HepG2 (cell line): Measurements from ENCODE around the gene HYAL2. TPM values are rescaled to one million over a fixed set of nuclear protein-coding genes. Genes with fewer than 3 reads are reported as not detected.

Experiments
- ATAC-seq: fragments of 200-7000 bp; cut with Tn5 transposase; 3 replicates; pipeline ENCODE4 v1.9.1; 2020; ENCODE audit warnings: mild to moderate bottlenecking, moderate library complexity
- BruUV-seq: library from RNA; stranded (reverse); fragments of 400-500 nt; replicated peaks from 2 replicates; lab custom pipeline; 2021; lab: Mats Ljungman, UMichigan
- CTCF ChIA-PET: fragments of 300-600 bp; formaldehyde crosslinking; extraction: SDS; loops from one replicate; lab custom pipeline; 2021; ENCODE audit warnings: low total read pairs, inconsistent platforms, low intra/inter-chr PET ratio; lab: Yijun Ruan, JAX
- POLR2A ChIA-PET: fragments of 350-600 bp; sonication (Branson Sonifier 250); formaldehyde crosslinking; loops from one replicate; lab custom pipeline; 2020; ENCODE audit warnings: antibody characterized with exemption, inconsistent platforms; lab: Yijun Ruan, JAX
- DNase-seq: peaks from one replicate; pipeline ENCODE4 v3.0.0-alpha.2; 2015; ENCODE audit warnings: low spot score
- FAIRE-seq: peaks from 3 replicates; lab custom pipeline; 2011; peaks lifted over from hg19 to GRCh38; lab: Jason Lieb, UNC
- H2AFZ ChIP-seq: one replicate; pipeline ENCODE4 v1.6.1; 2011; ENCODE audit warnings: low read length, inconsistent platforms
- H3K27ac ChIP-seq: fragments of 300-600 bp; 3 replicates; pipeline ENCODE4 v1.8.0; 2011; ENCODE audit warnings: mixed run types, mild to moderate bottlenecking, mixed read lengths, low read length, inconsistent platforms; ENCODE audit not compliant: insufficient read depth; ENCODE audit errors: extremely low read length
- H3K27me3 ChIP-seq, 2 experiments: fragments of 200-600 bp in 1 of 2; 2 replicates in 1 of 2; 3 replicates in 1 of 2; pipeline versions ENCODE4 v1.6.0 to v1.8.0; 2011; ENCODE audit warnings: low read length in 2 of 2, mild to moderate bottlenecking in 2 of 2, moderate library complexity in 2 of 2, inconsistent platforms in 1 of 2; ENCODE audit not compliant: insufficient read depth in 2 of 2, control insufficient read depth in 1 of 2
- H3K36me3 ChIP-seq, 2 experiments: fragments of 200-600 bp in 1 of 2; replicated peaks in 1 of 2; 2 replicates in 1 of 2; 3 replicates in 1 of 2; pipeline versions ENCODE4 v1.5.1 to v1.8.0; 2011; ENCODE audit warnings: low read length in 2 of 2, inconsistent platforms in 1 of 2; ENCODE audit not compliant: insufficient read depth in 2 of 2, control insufficient read depth in 1 of 2
- H3K4me1 ChIP-seq: 2 replicates; pipeline ENCODE4 v1.5.1; 2012; ENCODE audit warnings: low read length, inconsistent platforms; ENCODE audit not compliant: insufficient read depth
- H3K4me2 ChIP-seq: 2 replicates; pipeline ENCODE4 v1.6.0; 2011; ENCODE audit warnings: low read depth, low read length, inconsistent platforms
- H3K4me3 ChIP-seq, 3 experiments: fragments of 200-600 bp in 1 of 3; sonication (generic), shearing (Covaris generic) in 1 of 3; replicated peaks in 1 of 3; 2 replicates each; pipeline ENCODE4 v1.5.1; 2011 to 2016; ENCODE audit warnings: low read length in 3 of 3, inconsistent platforms in 2 of 3, low read depth in 2 of 3, mild to moderate bottlenecking in 2 of 3, control low read depth in 1 of 3, mixed read lengths in 1 of 3; ENCODE audit not compliant: insufficient read depth in 1 of 3
- H3K79me2 ChIP-seq: one replicate; pipeline ENCODE4 v1.6.1; 2011; ENCODE audit warnings: low read length, inconsistent platforms; ENCODE audit not compliant: insufficient read depth
- H3K9ac ChIP-seq: 2 replicates; pipeline ENCODE4 v1.6.0; 2011; ENCODE audit warnings: mild to moderate bottlenecking, low read depth, low read length, inconsistent platforms; ENCODE audit not compliant: insufficient read depth
- H3K9me3 ChIP-seq: 2 replicates; pipeline ENCODE4 v1.5.1; 2012; ENCODE audit warnings: mild to moderate bottlenecking, low read length
- H4K20me1 ChIP-seq: 2 replicates; pipeline ENCODE4 v1.6.0; 2011; ENCODE audit warnings: inconsistent platforms, mild to moderate bottlenecking, low read length, moderate library complexity; ENCODE audit not compliant: insufficient read depth
- CBX5 ChIP-seq: sonication (generic); formaldehyde crosslinking; IDR thresholded peaks from 2 replicates; pipeline ENCODE4 v1.4.0; 2020; ENCODE audit warnings: missing genetic modification reagents, borderline replicate concordance
- ETV5 ChIP-seq: IDR thresholded peaks from 2 replicates; pipeline ENCODE4 v1.6.1; 2018; ENCODE audit warnings: missing biosample characterization, missing genetic modification reagents, inconsistent platforms, borderline replicate concordance
- HNF4G ChIP-seq, 2 experiments: sonication (generic) in 1 of 2; formaldehyde crosslinking in 1 of 2; IDR thresholded peaks; 2 replicates each; pipeline versions ENCODE4 v1.4.0 to v1.6.1; 2011 to 2020; ENCODE audit warnings: borderline replicate concordance in 2 of 2, low read depth in 2 of 2, mild to moderate bottlenecking in 2 of 2, low read length in 1 of 2, missing genetic modification reagents in 1 of 2, moderate library complexity in 1 of 2
- NFIB ChIP-seq: sonication (generic); formaldehyde crosslinking; IDR thresholded peaks from 2 replicates; pipeline ENCODE4 v1.9.0; 2021; ENCODE audit warnings: missing genetic modification reagents, mild to moderate bottlenecking, borderline replicate concordance
- RXRB ChIP-seq: IDR thresholded peaks from 2 replicates; pipeline ENCODE4 v1.6.1; 2016; ENCODE audit warnings: borderline replicate concordance, missing genetic modification reagents, missing compliant biosample characterization
- SIX4 ChIP-seq: sonication (generic); formaldehyde crosslinking; IDR thresholded peaks from 2 replicates; pipeline ENCODE4 v1.4.0; 2020; ENCODE audit warnings: missing genetic modification reagents
- SP1 ChIP-seq, 2 experiments: fragments of 450-650 bp in 1 of 2; sonication (generic) in 1 of 2; formaldehyde crosslinking in 1 of 2; IDR thresholded peaks; 2 replicates each; pipeline versions ENCODE4 v1.4.0 to v1.6.1; 2016 to 2020; ENCODE audit warnings: missing genetic modification reagents in 1 of 2
- WGBS: methylation state at CpG from one replicate; pipeline ENCODE4 v1.1.6; 2017; ENCODE audit warnings: low lambda C conversion rate; 5-methylcytosine and 5-hydroxymethylcytosine counted together
- in situ Hi-C: cut with HindIII; loops from 2 replicates; pipeline ENCODE4 v1.10.0; 2017; ENCODE audit warnings: low pct_unique_long_range_greater_than_20kb; ENCODE audit not compliant: extremely low pct_ligation_motif_present
- intact Hi-C: fragments of 100-400 bp; cut with micrococcal nuclease; formaldehyde crosslinking; loops from one replicate; pipeline ENCODE4 v1.10.0; 2022; ENCODE audit not compliant: unreplicated experiment
- polyA plus RNA-seq, 8 experiments: library from polyadenylated mRNA; depleted of rRNA in 3 of 8; stranded (reverse) in 7 of 8; unstranded in 1 of 8; fragments of >200 nt; fragmentation: Illumina TruSeq in 4 of 8; extraction: Trizol in 4 of 8; gene quantifications; 2 replicates each; pipeline versions ENCODE4 v1.2.1 to v1.2.3, GENCODE V29; 2011 to 2016; ENCODE audit warnings: low read depth in 4 of 8, missing spikeins in 1 of 8, mixed read lengths in 1 of 8; ENCODE audit not compliant: insufficient read depth in 1 of 8
- total RNA-seq, 5 experiments: library from RNA; depleted of rRNA; stranded (reverse); fragments of >200 nt; fragmentation: Illumina TruSeq; extraction: Trizol; gene quantifications; 2 replicates each; pipeline ENCODE4 v1.2.3, GENCODE V29; 2016; ENCODE audit warnings: low read depth in 1 of 5
- TF ChIP-seq, protein P1 (sequence below): sonication (generic); formaldehyde crosslinking; IDR thresholded peaks from 2 replicates; pipeline ENCODE4 v1.9.0; 2022; ENCODE audit warnings: missing genetic modification reagents, mild to moderate bottlenecking, borderline replicate concordance
- TF ChIP-seq, protein P2 (sequence below): sonication (generic); formaldehyde crosslinking; IDR thresholded peaks from 2 replicates; pipeline ENCODE4 v1.8.1; 2023; ENCODE audit warnings: mild to moderate bottlenecking, missing genetic modification reagents
- TF ChIP-seq, protein P3 (sequence below): IDR thresholded peaks from 2 replicates; pipeline ENCODE4 v1.4.0; 2020; ENCODE audit warnings: mild to moderate bottlenecking, missing genetic modification reagents
- TF ChIP-seq, protein P4 (sequence below): sonication (generic); formaldehyde crosslinking; IDR thresholded peaks from 2 replicates; pipeline ENCODE4 v1.8.0; 2022; ENCODE audit warnings: missing genetic modification reagents, mild to moderate bottlenecking, inconsistent platforms, borderline replicate concordance

Gene HYAL2
- total and polyA plus RNA-seq, 2 of the 13 experiments (the other 11 are each of a cell fraction or from before 2014, with no cell fraction given) = 76.2 to 102 TPM

DNA sequence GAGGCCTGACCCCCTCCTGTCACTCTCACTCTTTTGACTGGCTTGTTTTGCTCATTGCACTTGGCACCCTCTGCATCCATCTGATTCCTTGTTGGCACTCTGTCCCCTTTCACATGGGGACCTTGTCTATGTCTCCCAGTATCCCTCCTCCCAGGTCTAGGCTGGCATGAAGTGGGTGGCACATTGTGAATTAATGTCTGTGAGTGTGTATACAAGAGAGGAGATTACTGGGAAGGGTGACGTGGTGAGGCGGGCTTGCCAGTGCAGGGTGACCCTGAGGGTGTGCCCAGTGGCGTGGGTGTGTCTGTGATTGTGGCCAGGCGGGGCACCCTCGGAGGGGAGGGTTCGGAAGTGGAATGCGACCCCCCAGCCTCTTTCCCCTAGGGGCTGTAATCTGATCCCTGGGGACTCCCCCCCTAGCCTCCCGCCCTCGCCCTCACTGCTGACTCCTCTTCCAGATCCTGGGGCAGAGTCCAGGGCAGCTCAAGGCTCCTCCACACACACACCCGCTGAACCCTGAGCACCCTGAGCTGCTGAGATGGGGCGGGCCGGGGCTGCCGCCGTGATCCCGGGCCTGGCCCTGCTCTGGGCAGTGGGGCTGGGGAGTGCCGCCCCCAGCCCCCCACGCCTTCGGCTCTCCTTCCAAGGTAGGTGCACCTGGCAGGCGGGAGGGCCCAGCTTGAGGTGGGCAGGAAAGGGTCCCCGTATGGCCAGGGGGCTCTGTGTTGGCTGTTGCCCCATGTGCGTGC, 53.7 kb downstream of the HYAL2 start, which contains the start of gene SEMA3B:
SEMA3B (plus strand) TSS at position 445 of the 749 bp plus-strand sequence; CDS start at position 539, 94 bp downstream.
- peak within 1 kb of the TSS; percentile 88 for H3K27ac ChIP-seq
- peaks cover 33% of the 10 kb centered on the region for H3K79me2 ChIP-seq
- H3K9ac ChIP-seq = peak within 1 kb of the TSS; percentile 94
- DNase-seq = peak; percentile 71
- 3% methylated on average over 6 of the region's 21 CpGs for WGBS
- peak within 1 kb of the TSS; percentile 71 to 88 (median 83) for H3K4me3 ChIP-seq
- no peak for FAIRE-seq
- peak; percentile 11 for ATAC-seq
- peaks cover 88% of the 10 kb centered on the region for H3K4me1 ChIP-seq
- ChIA-PET POLR2A (interaction anchor here (1.0 to 5.5 kb wide), 12 partner anchors 8 to 73 kb away, joined by 3 to 155 read pairs (median 8); partner anchors contain the start of genes GNAI2, HYAL2, HYAL3 and IFRD2), CTCF (no interaction called here)
- no TSS peak for BruUV-seq
- H3K36me3 ChIP-seq = peaks cover 0 to 2% of the 10 kb centered on the region in 2 experiments; a peak in 3 of 5 replicates
- in situ Hi-C loops (no loop called here), intact Hi-C loops (no loop called here)
- H3K27me3 ChIP-seq = no peaks in the 10 kb centered on the region; a peak in 1 of 5 replicates
- H4K20me1 ChIP-seq = no peaks in the 10 kb centered on the region
- H3K9me3 ChIP-seq = no peaks in the 10 kb centered on the region
- peak within 1 kb of the TSS; percentile 98 for H3K4me2 ChIP-seq
- no peak within 1 kb of the TSS for H2AFZ ChIP-seq
- TF ChIP-seq NFIB (no peak), SP1 (IDR thresholded peaks at IDR 0.05) (no peak), SP1 (CRISPR knock-in tag; IDR thresholded peaks at IDR 0.05) (no peak), CBX5 (CRISPR knock-in tag) (no peak), ETV5 (CRISPR knock-in tag) (peak; percentile 44; the same call in 1 of the 2 replicates), RXRB (CRISPR knock-in tag) (peak; percentile 48), HNF4G (IDR thresholded peaks at IDR 0.05; ENCODE audit: borderline replicate concordance, low read depth, low read length) (peak; percentile 76), HNF4G (CRISPR knock-in tag; IDR thresholded peaks at IDR 0.05; ENCODE audit: borderline replicate concordance, low read depth) (peak; percentile 56; the same call in 1 of the 2 replicates), SIX4 (CRISPR knock-in tag) (peak; percentile 98)
- TF ChIP-seq, protein P1, sequence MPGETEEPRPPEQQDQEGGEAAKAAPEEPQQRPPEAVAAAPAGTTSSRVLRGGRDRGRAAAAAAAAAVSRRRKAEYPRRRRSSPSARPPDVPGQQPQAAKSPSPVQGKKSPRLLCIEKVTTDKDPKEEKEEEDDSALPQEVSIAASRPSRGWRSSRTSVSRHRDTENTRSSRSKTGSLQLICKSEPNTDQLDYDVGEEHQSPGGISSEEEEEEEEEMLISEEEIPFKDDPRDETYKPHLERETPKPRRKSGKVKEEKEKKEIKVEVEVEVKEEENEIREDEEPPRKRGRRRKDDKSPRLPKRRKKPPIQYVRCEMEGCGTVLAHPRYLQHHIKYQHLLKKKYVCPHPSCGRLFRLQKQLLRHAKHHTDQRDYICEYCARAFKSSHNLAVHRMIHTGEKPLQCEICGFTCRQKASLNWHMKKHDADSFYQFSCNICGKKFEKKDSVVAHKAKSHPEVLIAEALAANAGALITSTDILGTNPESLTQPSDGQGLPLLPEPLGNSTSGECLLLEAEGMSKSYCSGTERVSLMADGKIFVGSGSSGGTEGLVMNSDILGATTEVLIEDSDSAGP (CRISPR knock-in tag) = peak; percentile 32
- TF ChIP-seq, protein P2, sequence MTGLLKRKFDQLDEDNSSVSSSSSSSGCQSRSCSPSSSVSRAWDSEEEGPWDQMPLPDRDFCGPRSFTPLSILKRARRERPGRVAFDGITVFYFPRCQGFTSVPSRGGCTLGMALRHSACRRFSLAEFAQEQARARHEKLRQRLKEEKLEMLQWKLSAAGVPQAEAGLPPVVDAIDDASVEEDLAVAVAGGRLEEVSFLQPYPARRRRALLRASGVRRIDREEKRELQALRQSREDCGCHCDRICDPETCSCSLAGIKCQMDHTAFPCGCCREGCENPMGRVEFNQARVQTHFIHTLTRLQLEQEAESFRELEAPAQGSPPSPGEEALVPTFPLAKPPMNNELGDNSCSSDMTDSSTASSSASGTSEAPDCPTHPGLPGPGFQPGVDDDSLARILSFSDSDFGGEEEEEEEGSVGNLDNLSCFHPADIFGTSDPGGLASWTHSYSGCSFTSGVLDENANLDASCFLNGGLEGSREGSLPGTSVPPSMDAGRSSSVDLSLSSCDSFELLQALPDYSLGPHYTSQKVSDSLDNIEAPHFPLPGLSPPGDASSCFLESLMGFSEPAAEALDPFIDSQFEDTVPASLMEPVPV (CRISPR knock-in tag) = peak; percentile 55; the same call in 1 of the 2 replicates
- TF ChIP-seq, protein P3, sequence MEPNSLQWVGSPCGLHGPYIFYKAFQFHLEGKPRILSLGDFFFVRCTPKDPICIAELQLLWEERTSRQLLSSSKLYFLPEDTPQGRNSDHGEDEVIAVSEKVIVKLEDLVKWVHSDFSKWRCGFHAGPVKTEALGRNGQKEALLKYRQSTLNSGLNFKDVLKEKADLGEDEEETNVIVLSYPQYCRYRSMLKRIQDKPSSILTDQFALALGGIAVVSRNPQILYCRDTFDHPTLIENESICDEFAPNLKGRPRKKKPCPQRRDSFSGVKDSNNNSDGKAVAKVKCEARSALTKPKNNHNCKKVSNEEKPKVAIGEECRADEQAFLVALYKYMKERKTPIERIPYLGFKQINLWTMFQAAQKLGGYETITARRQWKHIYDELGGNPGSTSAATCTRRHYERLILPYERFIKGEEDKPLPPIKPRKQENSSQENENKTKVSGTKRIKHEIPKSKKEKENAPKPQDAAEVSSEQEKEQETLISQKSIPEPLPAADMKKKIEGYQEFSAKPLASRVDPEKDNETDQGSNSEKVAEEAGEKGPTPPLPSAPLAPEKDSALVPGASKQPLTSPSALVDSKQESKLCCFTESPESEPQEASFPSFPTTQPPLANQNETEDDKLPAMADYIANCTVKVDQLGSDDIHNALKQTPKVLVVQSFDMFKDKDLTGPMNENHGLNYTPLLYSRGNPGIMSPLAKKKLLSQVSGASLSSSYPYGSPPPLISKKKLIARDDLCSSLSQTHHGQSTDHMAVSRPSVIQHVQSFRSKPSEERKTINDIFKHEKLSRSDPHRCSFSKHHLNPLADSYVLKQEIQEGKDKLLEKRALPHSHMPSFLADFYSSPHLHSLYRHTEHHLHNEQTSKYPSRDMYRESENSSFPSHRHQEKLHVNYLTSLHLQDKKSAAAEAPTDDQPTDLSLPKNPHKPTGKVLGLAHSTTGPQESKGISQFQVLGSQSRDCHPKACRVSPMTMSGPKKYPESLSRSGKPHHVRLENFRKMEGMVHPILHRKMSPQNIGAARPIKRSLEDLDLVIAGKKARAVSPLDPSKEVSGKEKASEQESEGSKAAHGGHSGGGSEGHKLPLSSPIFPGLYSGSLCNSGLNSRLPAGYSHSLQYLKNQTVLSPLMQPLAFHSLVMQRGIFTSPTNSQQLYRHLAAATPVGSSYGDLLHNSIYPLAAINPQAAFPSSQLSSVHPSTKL (CRISPR knock-in tag) = peak; percentile 63; the same call in 1 of the 2 replicates
- TF ChIP-seq, protein P4, sequence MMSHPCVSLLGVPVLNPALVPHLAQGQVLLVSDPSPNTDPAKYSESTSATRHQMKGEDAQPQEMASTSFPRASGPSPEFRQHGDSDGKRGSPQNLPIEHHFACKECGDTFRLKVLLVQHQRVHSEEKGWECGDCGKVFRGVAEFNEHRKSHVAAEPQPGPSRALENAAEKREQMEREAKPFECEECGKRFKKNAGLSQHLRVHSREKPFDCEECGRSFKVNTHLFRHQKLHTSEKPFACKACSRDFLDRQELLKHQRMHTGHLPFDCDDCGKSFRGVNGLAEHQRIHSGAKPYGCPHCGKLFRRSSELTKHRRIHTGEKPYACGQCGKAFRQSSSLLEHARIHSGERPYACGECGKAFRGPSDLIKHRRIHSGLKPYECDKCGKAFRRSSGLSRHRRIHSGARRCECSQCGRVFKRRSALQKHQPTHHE (CRISPR knock-in tag) = no peak
